OCI-LY7 (cell line): ENCODE data around the gene NCLN. TPM values are rescaled to one million over a fixed set of nuclear protein-coding genes. Genes with fewer than 3 reads are reported as not detected.
A peak's percentile ranks its signal among the peaks of the same experiment; 100 is the strongest.
"Not testable (repeated sequence)": the region's sequence is repeated elsewhere in the genome, so short reads cannot be mapped to it uniquely, and the experiment has no call there.

Experiments
- BruUV-seq: library from RNA; stranded (reverse); fragments of 400-500 nt; replicated peaks from 2 replicates; lab custom pipeline; 2021; lab: Mats Ljungman, UMichigan
- CTCF ChIA-PET: fragments of 300-600 bp; sonication (Branson Sonifier 250); formaldehyde crosslinking; loops from one replicate; lab custom pipeline; 2022; ENCODE audit warnings: antibody characterized with exemption; ENCODE audit not compliant: unreplicated experiment; lab: Charles Lee
- POLR2A ChIA-PET: fragments of 300-600 bp; sonication (Branson Sonifier 250); formaldehyde crosslinking; loops from one replicate; lab custom pipeline; 2022; ENCODE audit warnings: antibody characterized with exemption; lab: Charles Lee
- DNase-seq: peaks from one replicate; pipeline ENCODE4 v3.0.0-alpha.2; 2015; ENCODE audit warnings: low spot score
- H2AFZ ChIP-seq: fragments of 200-600 bp; sonication (generic), shearing (Covaris generic); 2 replicates; pipeline ENCODE4 v1.6.1; 2014; ENCODE audit warnings: mild to moderate bottlenecking, antibody characterized with exemption, low read length, moderate library complexity
- H3K27ac ChIP-seq: fragments of 200-600 bp; sonication (generic); 2 replicates; pipeline ENCODE4 v1.5.1; 2014; ENCODE audit warnings: mixed run types, low read depth, mild to moderate bottlenecking, moderate library complexity, low read length, inconsistent platforms; ENCODE audit not compliant: poor library complexity, severe bottlenecking
- H3K36me3 ChIP-seq: fragments of 200-600 bp; sonication (generic); 2 replicates; pipeline ENCODE4 v1.6.1; 2014; ENCODE audit warnings: mild to moderate bottlenecking, antibody characterized with exemption, low read length, moderate library complexity, mixed read lengths; ENCODE audit not compliant: insufficient read depth
- H3K4me1 ChIP-seq: fragments of 200-600 bp; sonication (generic); 2 replicates; pipeline ENCODE4 v1.5.1; 2014; ENCODE audit warnings: mild to moderate bottlenecking, low read length; ENCODE audit not compliant: insufficient read depth, poor library complexity, severe bottlenecking
- H3K4me2 ChIP-seq: fragments of 200-600 bp; sonication (generic); 2 replicates; pipeline ENCODE4 v1.6.1; 2014; ENCODE audit warnings: mild to moderate bottlenecking, low read length
- H3K4me3 ChIP-seq: fragments of 200-600 bp; sonication (generic); 2 replicates; pipeline ENCODE4 v1.5.1; 2014; ENCODE audit warnings: mild to moderate bottlenecking, low read depth, low read length; ENCODE audit not compliant: poor library complexity, severe bottlenecking
- H3K79me2 ChIP-seq: fragments of 200-600 bp; sonication (generic); 2 replicates; pipeline ENCODE4 v1.6.1; 2016; ENCODE audit warnings: low read depth, mild to moderate bottlenecking, low read length, moderate library complexity, mixed read lengths; ENCODE audit not compliant: insufficient read depth
- H3K9me2 ChIP-seq: fragments of 200-600 bp; sonication (generic); 2 replicates; pipeline ENCODE4 v1.6.1; 2016; ENCODE audit warnings: mild to moderate bottlenecking, low read length, mixed read lengths; ENCODE audit not compliant: insufficient read depth
- H3K9me3 ChIP-seq: fragments of 200-600 bp; sonication (generic); 2 replicates; pipeline ENCODE4 v1.6.1; 2014; ENCODE audit warnings: mild to moderate bottlenecking, mixed run types, low read length, mixed read lengths
- H4K20me1 ChIP-seq: fragments of 200-600 bp; sonication (generic); 2 replicates; pipeline ENCODE4 v1.6.1; 2014; ENCODE audit warnings: mild to moderate bottlenecking, antibody characterized with exemption, low read length, moderate library complexity, mixed read lengths; ENCODE audit not compliant: insufficient read depth
- CTCF ChIP-seq: fragments of 200-600 bp; sonication (generic); conservative IDR thresholded peaks from 2 replicates; pipeline ENCODE4 v1.5.1; 2014; ENCODE audit warnings: mild to moderate bottlenecking, antibody characterized with exemption, low read length, moderate library complexity, mixed read lengths
- EZH2phosphoT487 ChIP-seq: fragments of 200-600 bp; sonication (generic); IDR thresholded peaks from 2 replicates; pipeline ENCODE4 v1.6.1; 2018; ENCODE audit warnings: low read depth, borderline replicate concordance, mild to moderate bottlenecking, mixed run types, antibody characterized with exemption, low read length, moderate library complexity, mixed read lengths
- intact Hi-C: fragments of 100-400 bp; cut with micrococcal nuclease; formaldehyde crosslinking; loops from one replicate; pipeline ENCODE4 v1.10.0; 2022; ENCODE audit not compliant: unreplicated experiment
- total RNA-seq, 2 experiments: library from RNA; depleted of rRNA in 1 of 2; stranded (reverse); fragments of >200 nt in 1 of 2; shearing (Covaris generic) in 1 of 2; gene quantifications; 2 replicates each; pipeline ENCODE4 v1.2.3, GENCODE V29; 2014 to 2022

Gene NCLN
- total RNA-seq, 2 experiments from 2014 or later, result 49.2 to 61.9 TPM

GRCh38 chr19:3234800-3235199 is 49.1 kb downstream of the NCLN start:
- ChIA-PET CTCF (no interaction called here), POLR2A (no interaction called here)
- Histone ChIP-seq H3K9me2 (no peaks in the 10 kb centered on the region), H3K79me2 (no peaks in the 10 kb centered on the region), H3K4me3 (no peak overlapping the region), H2AFZ (no peak overlapping the region), H3K9me3 (no peaks in the 10 kb centered on the region), H3K36me3 (no peaks in the 10 kb centered on the region), H3K4me1 (no peaks in the 10 kb centered on the region), H3K4me2 (no peak overlapping the region), H3K27ac (no peak overlapping the region), H4K20me1 (no peaks in the 10 kb centered on the region)
- TF ChIP-seq EZH2phosphoT487, result no peak
- TF ChIP-seq CTCF, result peak; percentile 66
- DNase-seq, result no peak
- no TSS peak for BruUV-seq
- intact Hi-C loops, result no loop called here

- POLR2A ChIA-PET, result not testable (repeated sequence)
Observed at GRCh38 chr19:3235604-3236003, 49.9 kb downstream of the NCLN start.

GRCh38 chr19:3236272-3236671 is 50.5 kb downstream of the NCLN start:
- Histone ChIP-seq H3K9me2 (no peaks in the 10 kb centered on the region), H3K27ac (no peak overlapping the region), H4K20me1 (no peaks in the 10 kb centered on the region), H3K4me2 (no peak overlapping the region), H3K36me3 (no peaks in the 10 kb centered on the region), H3K9me3 (no peaks in the 10 kb centered on the region), H2AFZ (no peak overlapping the region), H3K79me2 (no peaks in the 10 kb centered on the region), H3K4me3 (no peak overlapping the region), H3K4me1 (no peaks in the 10 kb centered on the region)
- ChIA-PET POLR2A (no interaction called here), CTCF (no interaction called here)
- no peak for DNase-seq
- no peak for TF ChIP-seq EZH2phosphoT487
- no peak for TF ChIP-seq CTCF
- intact Hi-C loops, result no loop called here
- no TSS peak for BruUV-seq

More at GRCh38 chr19:3235604-3236003, 49.9 kb downstream of the NCLN start:
- H3K36me3 ChIP-seq, H4K20me1 ChIP-seq, CTCF ChIA-PET, DNase-seq, H2AFZ ChIP-seq, H3K9me3 ChIP-seq, BruUV-seq, H3K27ac ChIP-seq, intact Hi-C loops, H3K4me3 ChIP-seq, H3K79me2 ChIP-seq, H3K4me2 ChIP-seq, H3K9me2 ChIP-seq, H3K4me1 ChIP-seq: not testable (repeated sequence)
